CD4-positive, alpha-beta T cell (primary cell): Measurements from ENCODE around the gene IPO11. TPM values are rescaled to one million over a fixed set of nuclear protein-coding genes. Genes with fewer than 3 reads are reported as not detected.
"Not testable (repeated sequence)": the region's sequence is repeated elsewhere in the genome, so short reads cannot be mapped to it uniquely, and the experiment has no call there.

Source experiments
- ATAC-seq: fragments of 200-7000 bp; cut with Tn5 transposase; one replicate; pipeline ENCODE4 v1.10.0; 2022; ENCODE audit warnings: mild to moderate bottlenecking; ENCODE audit not compliant: poor library complexity
- CTCF ChIA-PET: fragments of 350-600 bp; sonication (Branson Sonifier 250); formaldehyde crosslinking; loops from one replicate; lab custom pipeline; 2021; ENCODE audit warnings: antibody characterized with exemption, inconsistent platforms; lab: Charles Lee
- POLR2A ChIA-PET: fragments of 350-600 bp; sonication (Branson Sonifier 250); formaldehyde crosslinking; loops from one replicate; lab custom pipeline; 2021; ENCODE audit warnings: antibody characterized with exemption, inconsistent platforms; lab: Charles Lee
- DNase-seq, 14 experiments: peaks; one replicate each; pipeline ENCODE4 v3.0.0-alpha.2; 2013 to 2020; ENCODE audit warnings: mixed read lengths in 2 of 14
- H3K27ac ChIP-seq, 2 donors: one replicate each; pipeline versions ENCODE4 v1.5.1 to v1.7.0; 2013; ENCODE audit warnings: low read length in 2 of 2, low read depth in 1 of 2, mild to moderate bottlenecking in 1 of 2
- H3K27me3 ChIP-seq, 2 experiments: 1 replicate in 1 of 2; 2 replicates in 1 of 2; pipeline versions ENCODE4 v1.6.1 to v1.7.0; 2013; ENCODE audit warnings: low read length in 2 of 2, control low read depth in 1 of 2, mild to moderate bottlenecking in 1 of 2, moderate library complexity in 1 of 2; ENCODE audit not compliant: insufficient read depth in 2 of 2, control insufficient read depth in 1 of 2
- H3K36me3 ChIP-seq: one replicate; pipeline ENCODE4 v1.6.1; 2013; ENCODE audit warnings: low read length, control low read depth; ENCODE audit not compliant: insufficient read depth
- H3K4me1 ChIP-seq: one replicate; pipeline ENCODE4 v1.6.1; 2013; ENCODE audit warnings: low read length, control low read depth; ENCODE audit not compliant: insufficient read depth
- H3K4me3 ChIP-seq: one replicate; pipeline ENCODE4 v1.5.1; 2013; ENCODE audit warnings: mild to moderate bottlenecking, low read length, moderate library complexity
- H3K9me3 ChIP-seq, 2 experiments: 1 replicate in 1 of 2; 2 replicates in 1 of 2; pipeline versions ENCODE4 v1.6.1 to v1.7.0; 2013; ENCODE audit warnings: low read length in 2 of 2, mild to moderate bottlenecking in 2 of 2, control low read depth in 1 of 2, moderate library complexity in 1 of 2; ENCODE audit not compliant: control insufficient read depth in 1 of 2, insufficient read depth in 1 of 2
- H3K27ac Mint-ChIP-seq: one replicate; pipeline ENCODE4 v1.8.0; 2020; ENCODE audit warnings: mixed read lengths
- H3K27me3 Mint-ChIP-seq: one replicate; pipeline ENCODE4 v1.8.0; 2021; ENCODE audit warnings: mixed read lengths
- H3K36me3 Mint-ChIP-seq: one replicate; pipeline ENCODE4 v1.8.0; 2021; ENCODE audit warnings: low read depth, mixed read lengths
- H3K4me1 Mint-ChIP-seq: one replicate; pipeline ENCODE4 v1.8.0; 2021; ENCODE audit warnings: low read depth, mixed read lengths
- H3K4me3 Mint-ChIP-seq: one replicate; pipeline ENCODE4 v1.8.0; 2020; ENCODE audit warnings: mild to moderate bottlenecking, mixed read lengths
- H3K9me3 Mint-ChIP-seq: one replicate; pipeline ENCODE4 v1.8.0; 2020; ENCODE audit warnings: mixed read lengths
- CTCF ChIP-seq: fragments of 200-600 bp; IDR thresholded peaks from one replicate; pipeline ENCODE4 v1.8.0; 2022; ENCODE audit warnings: antibody characterized with exemption, mild to moderate bottlenecking
- intact Hi-C, 2 experiments: fragments of 100-400 bp; cut with DNase I in 1 of 2; cut with micrococcal nuclease in 1 of 2; formaldehyde crosslinking; loops; one replicate each; pipeline versions ENCODE4 v1.15.1 to v1.9.0; 2023 to 2025; cut with DNase I, micrococcal nuclease
- total RNA-seq, 174 experiments: library from RNA in 2 of 174; stranded (reverse) in 2 of 174; gene quantifications; one replicate each; pipeline ENCODE4 v1.2.3 and lab custom pipeline; 2021 to 2026

The IPO11 gene
- total RNA-seq, 2 experiments from 2014 or later: 15.1 to 16.1 TPM

- Histone ChIP-seq H3K36me3 (no peaks in the 10 kb centered on the region), H3K27me3 (no peaks in the 10 kb centered on the region), H3K9me3 (no peaks in the 10 kb centered on the region), H3K4me3 (no peak overlapping the region), H3K4me1 (no peaks in the 10 kb centered on the region), H3K27ac (no peak overlapping the region)
- ATAC-seq: no peak
- no peaks in the 10 kb centered on the region for H3K4me1 Mint-ChIP-seq
- intact Hi-C loops: no loop called here
- CTCF ChIA-PET: no interaction called here
- TF ChIP-seq CTCF: no peak
- no peak for DNase-seq
- H3K27ac Mint-ChIP-seq: no peak overlapping the region
- peaks cover 1% of the 10 kb centered on the region for H3K9me3 Mint-ChIP-seq
- H3K27me3 Mint-ChIP-seq: no peaks in the 10 kb centered on the region
- H3K36me3 Mint-ChIP-seq: no peaks in the 10 kb centered on the region
- POLR2A ChIA-PET: no interaction called here
- H3K4me3 Mint-ChIP-seq: no peak overlapping the region
These were observed 258.9 kb downstream of the IPO11 start for GRCh38 chr5:62671479-62671878.

GRCh38 chr5:62676596-62676995 lies 264.0 kb downstream of the IPO11 start:
- not testable (repeated sequence) for H3K27ac Mint-ChIP-seq

More at GRCh38 chr5:62676596-62676995, 264.0 kb downstream of the IPO11 start:
- H3K4me1 ChIP-seq, H3K36me3 ChIP-seq, H3K4me3 Mint-ChIP-seq, ATAC-seq, intact Hi-C loops, H3K4me3 ChIP-seq, CTCF ChIA-PET, POLR2A ChIA-PET, H3K27me3 ChIP-seq, H3K27ac ChIP-seq, DNase-seq, H3K36me3 Mint-ChIP-seq, H3K9me3 Mint-ChIP-seq, H3K4me1 Mint-ChIP-seq, H3K27me3 Mint-ChIP-seq, H3K9me3 ChIP-seq: not testable (repeated sequence)

Other genes starting within 250 kb of the IPO11 start
- 10 to 100 TPM; 78.4 to 81.8 TPM for gene KIF2A, start 106.6 kb upstream of the IPO11 start, total RNA-seq
- gene DIMT1, start 8.9 kb upstream of the IPO11 start, total RNA-seq: 10 to 100 TPM; 19.9 to 20.5 TPM
- 1 to 10 TPM; 6.1 to 7.3 TPM for gene LRRC70, start 166.1 kb downstream of the IPO11 start, total RNA-seq